Thyroid gland (tissue), 4 donors: Measurements from ENCODE around the gene LMO4.

Source experiments
- CTCF ChIP-seq, 6 experiments: fragments of 200-600 bp in 3 of 6; fragments of 450-650 bp in 3 of 6; sonication (generic) in 3 of 6; IDR thresholded peaks; one replicate each; pipeline ENCODE4 v1.5.1; 2016 to 2019; ENCODE audit warnings: antibody characterized with exemption in 6 of 6, mild to moderate bottlenecking in 2 of 6, inconsistent platforms in 1 of 6, moderate library complexity in 1 of 6
- POLR2A ChIP-seq, 2 donors: fragments of 450-650 bp; IDR thresholded peaks; one replicate each; pipeline ENCODE4 v1.6.1; 2017; ENCODE audit warnings: antibody characterized with exemption in 2 of 2, mild to moderate bottlenecking in 2 of 2, moderate library complexity in 1 of 2

- TF ChIP-seq POLR2A (IDR thresholded peaks at IDR 0.05) (no peak), CTCF (IDR thresholded peaks at IDR 0.05) (no peak)
These were observed 29.5 kb downstream of the LMO4 start for GRCh38 chr1:87358219-87358618.
